NB4 (cell line): ENCODE data around the gene GRIK3.

Experiments used
- CTCF ChIP-seq: IDR thresholded peaks from one replicate; pipeline ENCODE4 v1.5.1; 2012; ENCODE audit warnings: low read depth, low read length
- POLR2A ChIP-seq: IDR thresholded peaks from 2 replicates; pipeline ENCODE4 v1.6.1; 2011; ENCODE audit warnings: mild to moderate bottlenecking; ENCODE audit not compliant: insufficient read length; ENCODE audit errors: extremely low read depth

DNA sequence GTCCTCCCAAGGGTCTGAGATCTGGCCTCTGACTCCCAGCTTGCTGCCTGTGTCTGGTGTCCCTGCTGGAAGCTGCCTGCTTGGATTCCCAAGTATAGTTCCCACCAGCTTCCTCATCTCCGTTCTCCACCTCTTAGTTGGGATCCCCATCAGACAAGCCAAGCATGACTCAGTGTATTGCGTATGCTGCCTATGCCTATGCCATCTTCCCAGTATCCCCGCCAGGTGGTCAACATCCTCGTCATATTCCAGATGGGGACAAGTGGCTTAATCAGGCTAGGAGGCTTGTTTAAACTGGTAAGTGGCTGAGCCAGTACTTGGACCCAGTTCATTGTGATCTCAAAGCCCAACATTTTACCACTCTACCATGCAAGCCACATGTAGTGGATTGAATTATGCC, 204.4 kb downstream of the GRIK3 start:
- TF ChIP-seq CTCF: no peak
- no peak for TF ChIP-seq POLR2A
